H1 (cell line): Measurements from ENCODE around the gene NDUFS3. TPM values are rescaled to one million over a fixed set of nuclear protein-coding genes. Genes with fewer than 3 reads are reported as not detected.
"Not testable (repeated sequence)": the region's sequence is repeated elsewhere in the genome, so short reads cannot be mapped to it uniquely, and the experiment has no call there.

Source experiments
- CTCF ChIA-PET: fragments of 300-600 bp; sonication (Branson Sonifier 250); formaldehyde crosslinking; loops from one replicate; lab custom pipeline; 2021; ENCODE audit not compliant: partially characterized antibody; lab: Charles Lee
- POLR2A ChIA-PET: fragments of 300-600 bp; sonication (Branson Sonifier 250); formaldehyde crosslinking; loops from one replicate; lab custom pipeline; 2021; ENCODE audit warnings: inconsistent platforms; ENCODE audit not compliant: partially characterized antibody; lab: Charles Lee
- DNase-seq, 2 experiments: peaks; one replicate each; pipeline versions ENCODE4 v3.0.0 to v3.0.0-alpha.2; 2010 to 2022; ENCODE audit warnings: low spot score in 2 of 2, low read depth in 1 of 2, mixed read lengths in 1 of 2
- FAIRE-seq: peaks from 2 replicates; lab custom pipeline; 2011; peaks lifted over from hg19 to GRCh38; lab: Jason Lieb, UNC
- H2AFZ ChIP-seq: 2 replicates; pipeline ENCODE4 v1.8.1; 2012; ENCODE audit warnings: low read length, inconsistent platforms
- H2AK5ac ChIP-seq: 2 replicates; pipeline ENCODE4 v1.6.1; 2013; ENCODE audit warnings: low read depth, low read length
- H2BK120ac ChIP-seq: replicated peaks from 2 replicates; pipeline ENCODE3; 2013; ENCODE audit warnings: low read depth, low read length, inconsistent platforms
- H2BK12ac ChIP-seq: 2 replicates; pipeline ENCODE4 v1.6.1; 2013; ENCODE audit warnings: low read depth, low read length
- H2BK15ac ChIP-seq: 2 replicates; pipeline ENCODE4 v1.6.1; 2013; ENCODE audit warnings: low read length
- H2BK20ac ChIP-seq: 2 replicates; pipeline ENCODE4 v1.6.1; 2013; ENCODE audit warnings: low read length
- H2BK5ac ChIP-seq: 2 replicates; pipeline ENCODE4 v1.6.1; 2013; ENCODE audit warnings: low read depth, low read length
- H3K14ac ChIP-seq: 2 replicates; pipeline ENCODE4 v1.6.1; 2013; ENCODE audit warnings: inconsistent platforms; ENCODE audit not compliant: insufficient read length
- H3K18ac ChIP-seq: 2 replicates; pipeline ENCODE4 v1.6.1; 2013; ENCODE audit warnings: low read length; ENCODE audit errors: extremely low read depth
- H3K23ac ChIP-seq: 2 replicates; pipeline ENCODE4 v1.6.1; 2013; ENCODE audit warnings: inconsistent platforms; ENCODE audit not compliant: insufficient read length
- H3K23me2 ChIP-seq: 2 replicates; pipeline ENCODE4 v1.6.1; 2013; ENCODE audit warnings: low read depth, low read length
- H3K27ac ChIP-seq: 2 replicates; pipeline ENCODE4 v1.6.1; 2011; ENCODE audit warnings: low read depth, low read length, inconsistent platforms
- H3K27me3 ChIP-seq, 4 experiments: replicated peaks in 1 of 4; 1 replicate in 1 of 4; 2 replicates in 3 of 4; pipeline versions ENCODE4 v1.6.1 to v1.8.1; 2011 to 2013; ENCODE audit warnings: low read length in 3 of 4, mild to moderate bottlenecking in 3 of 4, inconsistent platforms in 2 of 4, mixed read lengths in 2 of 4, moderate library complexity in 1 of 4; ENCODE audit not compliant: control insufficient read depth in 3 of 4, insufficient read depth in 3 of 4; ENCODE audit errors: extremely low read depth in 1 of 4
- H3K36me3 ChIP-seq, 4 experiments: 2 replicates each; pipeline versions ENCODE4 v1.6.1 to v1.8.1; 2011 to 2013; ENCODE audit warnings: mild to moderate bottlenecking in 4 of 4, low read length in 3 of 4, moderate library complexity in 2 of 4, control low read depth in 1 of 4, inconsistent platforms in 1 of 4; ENCODE audit not compliant: insufficient read depth in 4 of 4, control insufficient read depth in 2 of 4
- H3K4ac ChIP-seq: replicated peaks from 2 replicates; pipeline ENCODE3; 2013; ENCODE audit warnings: low read length, low read depth, mixed read lengths, inconsistent platforms; ENCODE audit not compliant: insufficient read length
- H3K4me1 ChIP-seq, 4 experiments: replicated peaks in 1 of 4; 1 replicate in 1 of 4; 2 replicates in 3 of 4; pipeline versions ENCODE4 v1.6.1 to v1.8.1; 2011 to 2013; ENCODE audit warnings: low read length in 3 of 4, inconsistent platforms in 2 of 4, mixed read lengths in 1 of 4; ENCODE audit not compliant: insufficient read depth in 4 of 4, control insufficient read depth in 3 of 4
- H3K4me2 ChIP-seq, 2 experiments: 2 replicates each; pipeline versions ENCODE4 v1.6.1 to v1.8.1; 2011 to 2013; ENCODE audit warnings: low read depth in 2 of 2, low read length in 2 of 2, control low read depth in 1 of 2, inconsistent platforms in 1 of 2, mild to moderate bottlenecking in 1 of 2; ENCODE audit not compliant: insufficient read depth in 1 of 2
- H3K4me3 ChIP-seq, 4 experiments: fragments of 200-600, 300-600 bp in 1 of 4; sonication (generic), shearing (Covaris generic), sonication (Bioruptor Twin) in 1 of 4; 2 replicates each; pipeline versions ENCODE4 v1.5.1 to v1.8.1; 2011 to 2016; ENCODE audit warnings: low read length in 4 of 4, low read depth in 3 of 4, control low read depth in 2 of 4, inconsistent platforms in 2 of 4, mild to moderate bottlenecking in 2 of 4, mixed read lengths in 1 of 4, moderate library complexity in 1 of 4; ENCODE audit not compliant: insufficient read depth in 2 of 4; ENCODE audit errors: extremely low read depth in 1 of 4
- H3K56ac ChIP-seq: replicated peaks from 2 replicates; pipeline ENCODE3; 2013; ENCODE audit warnings: low read depth, mild to moderate bottlenecking, mixed read lengths, low read length, inconsistent platforms; ENCODE audit not compliant: insufficient read length
- H3K79me1 ChIP-seq: 2 replicates; pipeline ENCODE4 v1.6.1; 2013; ENCODE audit warnings: low read depth, low read length, control low read depth
- H3K79me2 ChIP-seq, 2 experiments: 2 replicates each; pipeline versions ENCODE4 v1.6.1 to v1.8.1; 2012 to 2013; ENCODE audit warnings: low read length in 2 of 2, mild to moderate bottlenecking in 2 of 2, inconsistent platforms in 1 of 2; ENCODE audit not compliant: insufficient read depth in 2 of 2, control insufficient read depth in 1 of 2
- H3K9ac ChIP-seq, 4 experiments: replicated peaks in 1 of 4; 1 replicate in 1 of 4; 2 replicates in 3 of 4; pipeline versions ENCODE4 v1.6.1 to v1.8.1; 2011 to 2013; ENCODE audit warnings: low read depth in 3 of 4, low read length in 3 of 4, control low read depth in 2 of 4, mild to moderate bottlenecking in 2 of 4, moderate library complexity in 2 of 4, inconsistent platforms in 1 of 4; ENCODE audit errors: extremely low read depth in 1 of 4
- H3K9me3 ChIP-seq, 2 experiments: 2 replicates each; pipeline versions ENCODE4 v1.6.1 to v1.8.1; 2012 to 2013; ENCODE audit warnings: mild to moderate bottlenecking in 2 of 2, moderate library complexity in 2 of 2, control low read depth in 1 of 2, inconsistent platforms in 1 of 2, low read depth in 1 of 2, low read length in 1 of 2, mixed read lengths in 1 of 2; ENCODE audit not compliant: insufficient read depth in 2 of 2
- H4K20me1 ChIP-seq, 2 experiments: replicated peaks in 1 of 2; 2 replicates each; pipeline versions ENCODE3 to v1.8.1; 2011 to 2013; ENCODE audit warnings: inconsistent platforms in 2 of 2, low read length in 2 of 2, mild to moderate bottlenecking in 1 of 2; ENCODE audit not compliant: insufficient read depth in 2 of 2, control insufficient read depth in 1 of 2
- H4K5ac ChIP-seq: 2 replicates; pipeline ENCODE4 v1.6.1; 2013; ENCODE audit warnings: low read length, low read depth, mixed read lengths, inconsistent platforms; ENCODE audit not compliant: insufficient read length
- H4K8ac ChIP-seq: 2 replicates; pipeline ENCODE4 v1.8.0; 2013; ENCODE audit warnings: mild to moderate bottlenecking, moderate library complexity, low read length, inconsistent platforms; ENCODE audit not compliant: insufficient read depth; ENCODE audit errors: extremely low read depth
- H4K91ac ChIP-seq: replicated peaks from 2 replicates; pipeline ENCODE3; 2013; ENCODE audit warnings: low read length, mixed read lengths, inconsistent platforms; ENCODE audit not compliant: insufficient read length
- WGBS, 2 experiments: shearing (Covaris generic) in 1 of 2; methylation state at CpG; one replicate each; pipeline versions ENCODE4 v1.1.6 to v1.1.7; 2013 to 2015; ENCODE audit warnings: low lambda C conversion rate in 2 of 2, mixed read lengths in 2 of 2, inconsistent platforms in 1 of 2, low coverage in 1 of 2, missing lambda C conversion rate in 1 of 2; ENCODE audit not compliant: insufficient replicate concordance in 2 of 2, insufficient coverage in 1 of 2, insufficient read length in 1 of 2; ENCODE audit errors: extremely low coverage in 1 of 2, missing lambda C conversion rate in 1 of 2; 5-methylcytosine and 5-hydroxymethylcytosine counted together
- polyA plus RNA-seq, 7 experiments: library from polyadenylated mRNA; depleted of rRNA in 3 of 7; stranded (reverse) in 5 of 7; unstranded in 2 of 7; fragments of >200 nt in 5 of 7; fragments of 200-250 nt in 2 of 7; gene quantifications; 1 replicate in 5 of 7; 2 replicates in 1 of 7; 4 replicates in 1 of 7; pipeline versions ENCODE4 v1.2.1 to v1.2.3, GENCODE V29; 2011 to 2013; ENCODE audit warnings: missing spikeins in 2 of 7, mixed read lengths in 2 of 7
- total RNA-seq: library from RNA; stranded (reverse); fragmentation: NEBNext Ultra II Directional; extraction: Animal tissue kit (Norgen Biotek cat#: 25700); gene quantifications from 2 replicates; pipeline ENCODE4 v1.2.1, GENCODE V29; 2021

Gene NDUFS3
- total and polyA plus RNA-seq, 2 of the 8 experiments (the other 6 are each of a cell fraction or from before 2014, with no cell fraction given), result 135 to 241 TPM

DNA sequence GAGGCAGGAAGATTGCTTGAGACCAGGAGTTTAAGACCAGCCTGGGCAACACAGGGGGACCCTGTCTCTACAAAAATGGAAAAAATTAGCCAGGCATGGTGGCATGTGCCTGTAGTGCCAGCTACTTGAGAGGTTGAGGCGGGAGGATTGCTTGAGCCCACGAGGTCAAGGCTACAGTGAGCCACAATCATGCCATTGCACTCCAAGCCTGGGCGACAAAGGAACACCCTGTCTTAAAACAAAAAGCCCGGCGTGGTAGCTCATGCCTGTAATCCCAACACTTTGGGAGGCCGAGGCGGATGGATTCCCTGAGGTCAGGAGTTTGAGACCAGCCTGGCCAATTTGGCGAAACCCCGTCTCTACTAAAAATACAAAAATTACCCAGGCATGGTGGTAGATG is 48.2 kb upstream of the NDUFS3 start:
- DNase-seq, H4K8ac ChIP-seq, H3K4me3 ChIP-seq, H3K9ac ChIP-seq, H3K27ac ChIP-seq, H3K4me2 ChIP-seq, H3K4ac ChIP-seq, H4K5ac ChIP-seq, H3K23ac ChIP-seq, H3K4me1 ChIP-seq, H3K27me3 ChIP-seq, H2BK15ac ChIP-seq, H3K9me3 ChIP-seq, H3K36me3 ChIP-seq, H3K79me1 ChIP-seq, FAIRE-seq, H2BK20ac ChIP-seq, H3K56ac ChIP-seq, H3K18ac ChIP-seq, H3K23me2 ChIP-seq, H2BK12ac ChIP-seq, H2AFZ ChIP-seq, H2BK5ac ChIP-seq, H4K91ac ChIP-seq, H2BK120ac ChIP-seq, H3K14ac ChIP-seq, H2AK5ac ChIP-seq: not testable (repeated sequence)
- Histone ChIP-seq H4K20me1 (peaks cover 23 to 24% of the 10 kb centered on the region in 2 experiments), H3K79me2 (peaks cover 20 to 99% of the 10 kb centered on the region in 2 experiments)
- POLR2A ChIA-PET, result interaction anchor here (1.3 to 2.1 kb wide), 3 partner anchors 9 to 23 kb away, joined by 7 to 10 read pairs (median 8); partner anchors contain the start of gene CELF1
- CTCF ChIA-PET, result interaction anchor here (0.8 to 1.2 kb wide), 2 partner anchors 9 to 22 kb away, joined by 4 to 6 read pairs; partner anchors contain the start of gene CELF1
- WGBS, 2 experiments, result 85% methylated on average over 9 of the region's 9 CpGs; no CpG with 5 or more reads in 1 of the 2 experiments
